AG04450 (cell line): ENCODE measurements around the gene MSANTD2. TPM values are rescaled to one million over a fixed set of nuclear protein-coding genes. Genes with fewer than 3 reads are reported as not detected.

Experiments
- CTCF ChIA-PET: fragments of 300-600, 350-600 bp; formaldehyde crosslinking; extraction: SDS; loops from one replicate; lab custom pipeline; 2022; ENCODE audit warnings: antibody characterized with exemption, inconsistent platforms; lab: Charles Lee
- POLR2A ChIA-PET: fragments of 350-600 bp; formaldehyde crosslinking; extraction: SDS; loops from one replicate; lab custom pipeline; 2021; ENCODE audit warnings: antibody characterized with exemption, inconsistent platforms; lab: Yijun Ruan, JAX
- DNase-seq: peaks from one replicate; pipeline ENCODE4 v3.0.0-alpha.2; 2011; ENCODE audit warnings: low read depth, low spot score
- H3K27ac ChIP-seq: one replicate; pipeline ENCODE4 v1.5.1; 2012; ENCODE audit warnings: low read depth, low read length, control low read depth
- H3K27me3 ChIP-seq: one replicate; pipeline ENCODE4 v1.6.0; 2012; ENCODE audit warnings: low read length; ENCODE audit not compliant: control insufficient read depth, insufficient read depth
- H3K4me3 ChIP-seq: 2 replicates; pipeline ENCODE4 v1.5.1; 2011; ENCODE audit warnings: mild to moderate bottlenecking, low read depth, low read length, control low read depth
- H3K9me3 ChIP-seq: 2 replicates; pipeline ENCODE4 v1.5.1; 2012; ENCODE audit warnings: low read length; ENCODE audit not compliant: control insufficient read depth, insufficient read depth
- CTCF ChIP-seq: IDR thresholded peaks from 2 replicates; pipeline ENCODE4 v1.5.1; 2011; ENCODE audit warnings: low read depth, low read length, control low read depth, inconsistent platforms
- polyA plus RNA-seq: library from polyadenylated mRNA; depleted of rRNA; stranded (reverse); fragments of >200 nt; gene quantifications from 2 replicates; pipeline ENCODE4 v1.2.3, GENCODE V29; 2011

MSANTD2 gene
- polyA plus RNA-seq, 1 experiment = 9.8 TPM

- H3K27me3 ChIP-seq = no peaks in the 10 kb centered on the region
- ChIA-PET CTCF (interaction anchor here (0.8 to 3.7 kb wide), 12 partner anchors 21 to 343 kb away, joined by 3 to 29 read pairs (median 5); no protein-coding TSS in a partner anchor), POLR2A (interaction anchor here (1.2 to 1.4 kb wide), 2 partner anchors 38 to 126 kb away, joined by 3 to 6 read pairs; partner anchors contain the start of genes SIAE and SPA17)
- H3K27ac ChIP-seq = peak overlapping the region; percentile 66
- no peak for TF ChIP-seq CTCF
- H3K9me3 ChIP-seq = no peaks in the 10 kb centered on the region
- peak; percentile 27 for DNase-seq
- peak overlapping the region; percentile 83 for H3K4me3 ChIP-seq
These were observed 1.2 kb downstream of the MSANTD2 start for GRCh38 chr11:124798991-124799347.

- TF ChIP-seq CTCF = no peak
These were observed 3.9 kb downstream of the MSANTD2 start for GRCh38 chr11:124796312-124796711.

GRCh38 chr11:124793466-124794278 is 6.5 kb downstream of the MSANTD2 start:
- no peak overlapping the region for H3K27ac ChIP-seq
- ChIA-PET POLR2A (no interaction called here), CTCF (interaction anchor here (0.6 to 4.8 kb wide), 47 partner anchors 9 to 758 kb away, joined by 3 to 64 read pairs (median 6); partner anchors contain the start of genes ESAM, SIAE, SPA17 and VSIG2)
- no peak overlapping the region for H3K4me3 ChIP-seq
- H3K9me3 ChIP-seq = no peaks in the 10 kb centered on the region
- peak; percentile 78 for TF ChIP-seq CTCF
- no peaks in the 10 kb centered on the region for H3K27me3 ChIP-seq
- DNase-seq = no peak

More at GRCh38 chr11:124796312-124796711, 3.9 kb downstream of the MSANTD2 start:
- POLR2A ChIA-PET = no interaction called here
- CTCF ChIA-PET = interaction anchor here (0.6 to 3.9 kb wide), 5 partner anchors 38 to 152 kb away, joined by 4 to 41 read pairs (median 5); no protein-coding TSS in a partner anchor
- Histone ChIP-seq H3K27ac (no peak overlapping the region), H3K9me3 (no peaks in the 10 kb centered on the region), H3K4me3 (no peak overlapping the region), H3K27me3 (no peaks in the 10 kb centered on the region)
- DNase-seq = no peak

- Histone ChIP-seq H3K9me3 (no peaks in the 10 kb centered on the region), H3K27ac (no peak overlapping the region), H3K4me3 (no peak overlapping the region), H3K27me3 (no peaks in the 10 kb centered on the region)
- no peak for TF ChIP-seq CTCF
- ChIA-PET POLR2A (no interaction called here), CTCF (interaction anchor here (1.0 to 4.8 kb wide), 4 partner anchors 29 to 122 kb away, joined by 4 to 64 read pairs (median 22); partner anchors contain the start of gene ESAM)
- DNase-seq = no peak
These were observed 8.4 kb downstream of the MSANTD2 start for GRCh38 chr11:124791626-124792341.
